IMR-90 (cell line): ENCODE data around the gene KCNK18. TPM values are rescaled to one million over a fixed set of nuclear protein-coding genes. Genes with fewer than 3 reads are reported as not detected.

Experiments used
- ATAC-seq: fragments of 200-7000 bp; cut with Tn5 transposase; 2 replicates; pipeline ENCODE4 v1.9.1; 2020; ENCODE audit warnings: low read depth, mild to moderate bottlenecking, moderate library complexity
- Bru-seq: library from RNA; stranded (reverse); fragments of 400-500 nt; gene quantifications from one replicate; lab custom pipeline; 2021; lab: Mats Ljungman, UMichigan
- BruChase-seq, 2 experiments: library from RNA; stranded (reverse); fragments of 400-500 nt; gene quantifications; one replicate each; lab custom pipeline; 2021; lab: Mats Ljungman, UMichigan
- BruUV-seq: library from RNA; stranded (reverse); fragments of 400-500 nt; replicated peaks from 2 replicates; lab custom pipeline; 2021; lab: Mats Ljungman, UMichigan
- CTCF ChIA-PET: fragments of 300-600 bp; formaldehyde crosslinking; extraction: SDS; loops from one replicate; lab custom pipeline; 2021; ENCODE audit warnings: antibody characterized with exemption; lab: Yijun Ruan, JAX
- POLR2A ChIA-PET: fragments of 300-600 bp; sonication (Branson Sonifier 250); formaldehyde crosslinking; loops from one replicate; lab custom pipeline; 2022; ENCODE audit warnings: antibody characterized with exemption; ENCODE audit not compliant: unreplicated experiment; lab: Charles Lee
- DNase-seq: peaks from one replicate; pipeline ENCODE4 v3.0.0; 2013
- H2AFZ ChIP-seq: replicated peaks from 2 replicates; pipeline ENCODE3; 2013; ENCODE audit warnings: low read length, mild to moderate bottlenecking; ENCODE audit not compliant: poor library complexity
- H2AK5ac ChIP-seq: 2 replicates; pipeline ENCODE4 v1.6.1; 2013; ENCODE audit warnings: low read depth, low read length, inconsistent platforms
- H2AK9ac ChIP-seq: replicated peaks from 2 replicates; pipeline ENCODE3; 2013; ENCODE audit warnings: mild to moderate bottlenecking, low read depth, low read length, moderate library complexity; ENCODE audit not compliant: poor library complexity
- H2BK120ac ChIP-seq: 2 replicates; pipeline ENCODE4 v1.6.1; 2013; ENCODE audit warnings: low read depth, low read length, inconsistent platforms
- H2BK15ac ChIP-seq: 3 replicates; pipeline ENCODE4 v1.6.1; 2013; ENCODE audit warnings: low read depth, low read length, inconsistent platforms
- H2BK20ac ChIP-seq: 2 replicates; pipeline ENCODE4 v1.6.1; 2013; ENCODE audit warnings: low read depth, mild to moderate bottlenecking, inconsistent platforms, low read length, moderate library complexity
- H2BK5ac ChIP-seq: 2 replicates; pipeline ENCODE4 v1.6.1; 2013; ENCODE audit warnings: mild to moderate bottlenecking, low read depth, low read length, inconsistent platforms; ENCODE audit not compliant: poor library complexity, severe bottlenecking
- H3K14ac ChIP-seq: replicated peaks from 2 replicates; pipeline ENCODE4 v1.6.1; 2013; ENCODE audit warnings: low read depth, low read length, inconsistent platforms
- H3K18ac ChIP-seq: 2 replicates; pipeline ENCODE4 v1.6.1; 2013; ENCODE audit warnings: low read depth, low read length, control low read depth
- H3K23ac ChIP-seq: 2 replicates; pipeline ENCODE4 v1.6.1; 2013; ENCODE audit warnings: low read depth, low read length, inconsistent platforms
- H3K27ac ChIP-seq: 2 replicates; pipeline ENCODE4 v1.5.1; 2013; ENCODE audit warnings: mild to moderate bottlenecking, control low read depth, low read length; ENCODE audit not compliant: insufficient read depth
- H3K27me3 ChIP-seq: 2 replicates; pipeline ENCODE4 v1.6.1; 2013; ENCODE audit warnings: low read length; ENCODE audit not compliant: control insufficient read depth, insufficient read depth
- H3K36me3 ChIP-seq: 2 replicates; pipeline ENCODE4 v1.6.1; 2013; ENCODE audit warnings: low read length, mixed read lengths; ENCODE audit not compliant: control insufficient read depth, insufficient read depth
- H3K4ac ChIP-seq: 2 replicates; pipeline ENCODE4 v1.6.1; 2013; ENCODE audit warnings: low read depth, low read length, inconsistent platforms
- H3K4me1 ChIP-seq: 2 replicates; pipeline ENCODE4 v1.6.1; 2013; ENCODE audit warnings: low read length, mixed read lengths; ENCODE audit not compliant: control insufficient read depth, insufficient read depth
- H3K4me2 ChIP-seq: 2 replicates; pipeline ENCODE4 v1.6.1; 2013; ENCODE audit warnings: low read depth, mild to moderate bottlenecking, control low read depth, low read length, moderate library complexity
- H3K4me3 ChIP-seq: 2 replicates; pipeline ENCODE4 v1.5.1; 2013; ENCODE audit warnings: low read depth, mild to moderate bottlenecking, control low read depth, low read length, moderate library complexity; ENCODE audit not compliant: insufficient read depth
- H3K56ac ChIP-seq: 2 replicates; pipeline ENCODE4 v1.6.1; 2013; ENCODE audit warnings: low read length, inconsistent platforms; ENCODE audit not compliant: insufficient read depth; ENCODE audit errors: extremely low read depth
- H3K79me1 ChIP-seq, 2 experiments: 2 replicates each; pipeline ENCODE4 v1.6.1; 2013; ENCODE audit warnings: low read length in 2 of 2, inconsistent platforms in 1 of 2, low read depth in 1 of 2
- H3K9ac ChIP-seq: 2 replicates; pipeline ENCODE4 v1.6.1; 2013; ENCODE audit warnings: low read depth, low read length, control low read depth
- H3K9me1 ChIP-seq: 2 replicates; pipeline ENCODE4 v1.6.1; 2013; ENCODE audit warnings: low read length, inconsistent platforms; ENCODE audit not compliant: insufficient read depth
- H3K9me3 ChIP-seq: 2 replicates; pipeline ENCODE4 v1.6.1; 2013; ENCODE audit warnings: low read length; ENCODE audit not compliant: control insufficient read depth, insufficient read depth
- H4K20me1 ChIP-seq: 2 replicates; pipeline ENCODE4 v1.6.1; 2013; ENCODE audit warnings: low read length, inconsistent platforms; ENCODE audit not compliant: insufficient read depth
- H4K5ac ChIP-seq: 2 replicates; pipeline ENCODE4 v1.6.1; 2013; ENCODE audit warnings: mild to moderate bottlenecking, low read depth, low read length, control low read depth
- H4K8ac ChIP-seq, 2 experiments: 2 replicates each; pipeline ENCODE4 v1.6.1; 2013; ENCODE audit warnings: low read depth in 2 of 2, low read length in 2 of 2, control low read depth in 1 of 2, inconsistent platforms in 1 of 2
- H4K91ac ChIP-seq: 2 replicates; pipeline ENCODE4 v1.6.1; 2013; ENCODE audit warnings: low read depth, low read length, inconsistent platforms; ENCODE audit not compliant: insufficient read depth
- BHLHE40 ChIP-seq: fragments of 150-350 bp; IDR thresholded peaks from 2 replicates; pipeline ENCODE4 v1.6.1; 2016; ENCODE audit warnings: mild to moderate bottlenecking, low read depth, low read length
- CEBPB ChIP-seq: IDR thresholded peaks from 2 replicates; pipeline ENCODE4 v1.6.1; 2012; ENCODE audit warnings: low read depth, low read length, improper control_type of control experiment
- CHD1 ChIP-seq: IDR thresholded peaks from 2 replicates; pipeline ENCODE4 v1.6.1; 2012; ENCODE audit warnings: low read depth, low read length, improper control_type of control experiment
- CTCF ChIP-seq: conservative IDR thresholded peaks from 2 replicates; pipeline ENCODE4 v1.5.1; 2012; ENCODE audit warnings: mild to moderate bottlenecking, low read depth, low read length, improper control_type of control experiment
- ELK1 ChIP-seq: fragments of 150-350 bp; IDR thresholded peaks from 2 replicates; pipeline ENCODE4 v1.6.1; 2016; ENCODE audit warnings: low read depth, mild to moderate bottlenecking, low read length, moderate library complexity, borderline replicate concordance
- FOS ChIP-seq: fragments of 150-350 bp; IDR thresholded peaks from 2 replicates; pipeline ENCODE4 v1.6.1; 2016; ENCODE audit warnings: low read depth, low read length
- MAFK ChIP-seq: IDR thresholded peaks from 2 replicates; pipeline ENCODE4 v1.6.1; 2012; ENCODE audit warnings: low read depth, low read length, improper control_type of control experiment
- MAZ ChIP-seq: IDR thresholded peaks from 2 replicates; pipeline ENCODE4 v1.6.1; 2012; ENCODE audit warnings: low read depth, mild to moderate bottlenecking, low read length, improper control_type of control experiment, moderate library complexity, borderline replicate concordance
- MXI1 ChIP-seq: IDR thresholded peaks from 2 replicates; pipeline ENCODE4 v1.6.1; 2012; ENCODE audit warnings: low read depth, mild to moderate bottlenecking, low read length, moderate library complexity, borderline replicate concordance
- NFE2L2 ChIP-seq: fragments of 150-350 bp; IDR thresholded peaks from 2 replicates; pipeline ENCODE4 v1.6.1; 2016; ENCODE audit warnings: low read depth, mild to moderate bottlenecking, low read length
- POLR2A ChIP-seq: IDR thresholded peaks from 2 replicates; pipeline ENCODE4 v1.6.1; 2012; ENCODE audit warnings: mild to moderate bottlenecking, low read depth, low read length
- RAD21 ChIP-seq: IDR thresholded peaks from 2 replicates; pipeline ENCODE4 v1.6.1; 2012; ENCODE audit warnings: low read length, improper control_type of control experiment
- RCOR1 ChIP-seq: IDR thresholded peaks from 2 replicates; pipeline ENCODE4 v1.6.1; 2012; ENCODE audit warnings: mild to moderate bottlenecking, low read length, improper control_type of control experiment; ENCODE audit not compliant: insufficient replicate concordance
- RFX5 ChIP-seq: IDR thresholded peaks from 2 replicates; pipeline ENCODE4 v1.8.0; 2012; ENCODE audit warnings: low read depth, mild to moderate bottlenecking, low read length, moderate library complexity
- SMC3 ChIP-seq: fragments of 150-350 bp; IDR thresholded peaks from 2 replicates; pipeline ENCODE4 v1.6.1; 2016; ENCODE audit warnings: low read depth, mild to moderate bottlenecking, antibody characterized with exemption, low read length, moderate library complexity
- USF2 ChIP-seq: fragments of 150-350 bp; IDR thresholded peaks from 2 replicates; pipeline ENCODE4 v1.6.1; 2017; ENCODE audit warnings: mild to moderate bottlenecking, antibody characterized with exemption, low read length, low read depth
- WGBS, 2 experiments: methylation state at CpG; one replicate each; pipeline versions ENCODE4 v1.1.5 to v1.1.7; 2013; ENCODE audit warnings: missing lambda C conversion rate in 2 of 2; ENCODE audit not compliant: insufficient read length in 1 of 2; ENCODE audit errors: extremely low coverage in 2 of 2; 5-methylcytosine and 5-hydroxymethylcytosine counted together
- dilution Hi-C: fragments of 300-500 bp; cut with HindIII; formaldehyde crosslinking; loops from one replicate; pipeline ENCODE4 v1.14.3; 2018; ENCODE audit warnings: low sequenced_read_pairs; ENCODE audit not compliant: unreplicated experiment
- in situ Hi-C: fragments of 300-500 bp; cut with MboI; formaldehyde crosslinking; loops from 3 replicates; pipeline ENCODE4 v1.14.3; 2019; ENCODE audit warnings: low sequenced_read_pairs, inconsistent platforms, mixed read lengths
- intact Hi-C: fragments of 100-400 bp; cut with micrococcal nuclease; formaldehyde crosslinking; loops from 2 replicates; pipeline ENCODE4 v1.10.0; 2022
- long read RNA-seq: library from polyadenylated mRNA; unstranded; transcript quantifications from one replicate; pipeline ENCODE4 v2.0.0, GENCODE V29; 2021; ENCODE audit not compliant: unreplicated experiment
- polyA plus RNA-seq, 3 experiments: library from polyadenylated mRNA; depleted of rRNA; stranded (reverse); fragments of >200 nt; gene quantifications; 2 replicates each; pipeline ENCODE4 v1.2.3, GENCODE V29; 2012; ENCODE audit warnings: low replicate concordance in 1 of 3
- total RNA-seq: library from RNA; depleted of rRNA; stranded (reverse); fragments of >200 nt; gene quantifications from 2 replicates; pipeline ENCODE4 v1.2.3, GENCODE V29; 2012; rRNA removed

Gene KCNK18
- not detected in 2 replicates for total RNA-seq
- polyA plus RNA-seq (2012; rRNA removed), result not detected in 2 replicates
- not detected in 2 replicates for polyA plus RNA-seq (2012; cell fraction: cytosol; rRNA removed)
- not detected in 2 replicates for polyA plus RNA-seq (2012; cell fraction: nucleus; rRNA removed; ENCODE audit: low replicate concordance)
- Bru-seq, nascent RNA, result not detected
- BruChase-seq, experiment 1, labeled RNA remaining after a 6-hour chase, result not detected
- not detected for BruChase-seq, experiment 2, labeled RNA remaining after a 2-hour chase
- long read RNA-seq, result 0 reads

GRCh38 chr10:117197189-117197588 is at the start of gene KCNK18:
Gene KCNK18, plus strand, starts transcription at chr10:117197489. Its CDS starts 0 bp downstream, at chr10:117197489.
- H4K5ac ChIP-seq, result no peak within 1 kb of the TSS
- H3K56ac ChIP-seq, result no peak within 1 kb of the TSS
- H4K8ac ChIP-seq, result no peak within 1 kb of the TSS
- no peak within 1 kb of the TSS for H3K4me3 ChIP-seq
- no peak within 1 kb of the TSS for H3K27ac ChIP-seq
- H2BK5ac ChIP-seq, result no peak within 1 kb of the TSS
- no peak within 1 kb of the TSS for H2AK9ac ChIP-seq
- H2AFZ ChIP-seq, result no peak within 1 kb of the TSS
- POLR2A ChIA-PET, result no interaction called here
- no peaks in the 10 kb centered on the region for H3K9me1 ChIP-seq
- no peak within 1 kb of the TSS for H3K4ac ChIP-seq
- CTCF ChIA-PET, result no interaction called here
- no peak within 1 kb of the TSS for H2AK5ac ChIP-seq
- BruUV-seq, result no TSS peak
- no peaks in the 10 kb centered on the region for H3K27me3 ChIP-seq
- no peaks in the 10 kb centered on the region for H4K20me1 ChIP-seq
- H3K18ac ChIP-seq, result no peak within 1 kb of the TSS
- no peak within 1 kb of the TSS for H3K23ac ChIP-seq
- no peaks in the 10 kb centered on the region for H3K4me1 ChIP-seq
- H3K79me1 ChIP-seq, result no peaks in the 10 kb centered on the region
- H2BK120ac ChIP-seq, result no peak within 1 kb of the TSS
- no peak within 1 kb of the TSS for H3K9ac ChIP-seq
- no peak for TF ChIP-seq POLR2A
- TF ChIP-seq NFE2L2, result no peak
- no peak for TF ChIP-seq SMC3
- TF ChIP-seq USF2, result no peak
- TF ChIP-seq BHLHE40, result no peak
- no peak for TF ChIP-seq RAD21
- no peak for TF ChIP-seq RFX5
- TF ChIP-seq FOS, result no peak
- TF ChIP-seq MAFK, result no peak
- no peak for TF ChIP-seq CHD1
- no peak for TF ChIP-seq CTCF
- TF ChIP-seq MXI1, result no peak
- TF ChIP-seq RCOR1, result no peak
- TF ChIP-seq ELK1, result no peak
- no peak for TF ChIP-seq MAZ
- no peak for TF ChIP-seq CEBPB
- 40% methylated on average over 5 of the region's 12 CpGs; no CpG with 5 or more reads in 1 of the 2 experiments for WGBS, 2 experiments
- in situ Hi-C loops (no loop called here), dilution Hi-C loops (no loop called here), intact Hi-C loops (no loop called here)
- H3K14ac ChIP-seq, result no peak within 1 kb of the TSS
- no peak within 1 kb of the TSS for H4K91ac ChIP-seq
- H2BK15ac ChIP-seq, result no peak within 1 kb of the TSS
- H2BK20ac ChIP-seq, result no peak within 1 kb of the TSS
- DNase-seq, result no peak
- ATAC-seq, result no peak
- no peak within 1 kb of the TSS for H3K4me2 ChIP-seq
- no peaks in the 10 kb centered on the region for H3K36me3 ChIP-seq
- H3K9me3 ChIP-seq, result no peaks in the 10 kb centered on the region
